Endothelial cell of umbilical vein (primary cell): ENCODE data around the gene NUBP1. TPM values are rescaled to one million over a fixed set of nuclear protein-coding genes. Genes with fewer than 3 reads are reported as not detected.

Source experiments
- BruUV-seq: library from RNA; stranded (reverse); fragments of 400-500 nt; replicated peaks from 2 replicates; lab custom pipeline; 2021; lab: Mats Ljungman, UMichigan
- CTCF ChIA-PET: fragments of 300-600, 350-600 bp; sonication (Branson Sonifier 250); formaldehyde crosslinking; loops from one replicate; lab custom pipeline; 2021; ENCODE audit warnings: antibody characterized with exemption, inconsistent platforms; lab: Charles Lee
- POLR2A ChIA-PET: fragments of 300-600, 350-600 bp; sonication (Branson Sonifier 250); formaldehyde crosslinking; loops from one replicate; lab custom pipeline; 2021; ENCODE audit warnings: antibody characterized with exemption, inconsistent platforms; lab: Charles Lee
- DNase-seq: peaks from one replicate; pipeline ENCODE4 v3.0.0-alpha.2; 2011; ENCODE audit warnings: low read depth, low spot score
- FAIRE-seq: peaks from 2 replicates; lab custom pipeline; 2011; peaks lifted over from hg19 to GRCh38; lab: Jason Lieb, UNC
- H2AFZ ChIP-seq: 2 replicates; pipeline ENCODE4 v1.6.0; 2012; ENCODE audit warnings: low read depth, low read length, control low read depth, inconsistent platforms
- H3K27ac ChIP-seq: 2 replicates; pipeline ENCODE4 v1.5.1; 2011; ENCODE audit warnings: low read depth, mild to moderate bottlenecking, control low read depth, low read length, moderate library complexity; ENCODE audit not compliant: insufficient read depth
- H3K27me3 ChIP-seq, 2 experiments: 2 replicates each; pipeline versions ENCODE4 v1.6.0 to v1.6.1; 2011; ENCODE audit warnings: low read length in 2 of 2, mixed read lengths in 1 of 2; ENCODE audit not compliant: control insufficient read depth in 2 of 2, insufficient read depth in 2 of 2
- H3K36me3 ChIP-seq, 2 experiments: 2 replicates in 1 of 2; 3 replicates in 1 of 2; pipeline ENCODE4 v1.5.1; 2011; ENCODE audit warnings: low read length in 2 of 2, mild to moderate bottlenecking in 1 of 2, moderate library complexity in 1 of 2; ENCODE audit not compliant: control insufficient read depth in 2 of 2, insufficient read depth in 2 of 2; ENCODE audit errors: extremely low read depth in 1 of 2
- H3K4me1 ChIP-seq: 3 replicates; pipeline ENCODE4 v1.5.1; 2011; ENCODE audit warnings: mild to moderate bottlenecking, low read length; ENCODE audit not compliant: control insufficient read depth, insufficient read depth; ENCODE audit errors: extremely low read depth
- H3K4me2 ChIP-seq: 2 replicates; pipeline ENCODE4 v1.6.1; 2011; ENCODE audit warnings: low read length, control low read depth, mixed read lengths; ENCODE audit not compliant: insufficient read depth
- H3K4me3 ChIP-seq, 3 experiments: fragments of 200-600 bp in 1 of 3; sonication (generic), shearing (Covaris generic) in 1 of 3; replicated peaks in 1 of 3; 2 replicates each; pipeline ENCODE4 v1.5.1; 2011 to 2016; ENCODE audit warnings: control low read depth in 3 of 3, low read length in 3 of 3, mild to moderate bottlenecking in 2 of 3, inconsistent platforms in 1 of 3, low read depth in 1 of 3, moderate library complexity in 1 of 3; ENCODE audit not compliant: insufficient read depth in 1 of 3
- H3K79me2 ChIP-seq: 2 replicates; pipeline ENCODE4 v1.6.0; 2012; ENCODE audit warnings: low read length, inconsistent platforms; ENCODE audit not compliant: control insufficient read depth, insufficient read depth
- H3K9ac ChIP-seq: replicated peaks from 2 replicates; pipeline ENCODE3; 2011; ENCODE audit warnings: low read length, control low read depth; ENCODE audit not compliant: insufficient read depth; ENCODE audit errors: extremely low read depth
- H3K9me1 ChIP-seq: replicated peaks from 3 replicates; pipeline ENCODE4 v1.6.0; 2011; ENCODE audit warnings: mild to moderate bottlenecking, low read length; ENCODE audit not compliant: control insufficient read depth, insufficient read depth; ENCODE audit errors: extremely low read depth
- H3K9me3 ChIP-seq: replicated peaks from 2 replicates; pipeline ENCODE4 v1.5.1; 2012; ENCODE audit warnings: low read length, inconsistent platforms; ENCODE audit not compliant: control insufficient read depth, insufficient read depth
- H4K20me1 ChIP-seq: replicated peaks from 2 replicates; pipeline ENCODE3; 2011; ENCODE audit warnings: mild to moderate bottlenecking, low read length; ENCODE audit not compliant: control insufficient read depth, insufficient read depth; ENCODE audit errors: extremely low read depth
- CTCF ChIP-seq, 2 donors: IDR thresholded peaks; 1 replicate in 1 of 2; 2 replicates in 1 of 2; pipeline ENCODE4 v1.5.1; 2011; ENCODE audit warnings: low read length in 2 of 2, mild to moderate bottlenecking in 2 of 2, moderate library complexity in 2 of 2, control low read depth in 1 of 2, inconsistent platforms in 1 of 2, low read depth in 1 of 2; ENCODE audit not compliant: insufficient read depth in 1 of 2; ENCODE audit errors: extremely low read depth in 1 of 2
- EZH2 ChIP-seq: IDR thresholded peaks from 2 replicates; pipeline ENCODE4 v1.6.1; 2012; ENCODE audit warnings: borderline replicate concordance, low read depth, mild to moderate bottlenecking, moderate library complexity, low read length, inconsistent platforms; ENCODE audit not compliant: severe bottlenecking
- FOS ChIP-seq: IDR thresholded peaks from 2 replicates; pipeline ENCODE4 v1.6.1; 2011; ENCODE audit warnings: mild to moderate bottlenecking, low read length, moderate library complexity, borderline replicate concordance; ENCODE audit not compliant: insufficient read depth
- GATA2 ChIP-seq: IDR thresholded peaks from 2 replicates; pipeline ENCODE4 v1.7.0; 2011; ENCODE audit warnings: low read depth, mild to moderate bottlenecking, moderate library complexity, mixed read lengths, low read length; ENCODE audit not compliant: insufficient read length, insufficient read depth
- JUN ChIP-seq: IDR thresholded peaks from 2 replicates; pipeline ENCODE4 v1.6.1; 2011; ENCODE audit warnings: borderline replicate concordance, low read depth; ENCODE audit not compliant: insufficient read length, insufficient read depth
- MAX ChIP-seq: IDR thresholded peaks from 2 replicates; pipeline ENCODE4 v1.6.1; 2011; ENCODE audit not compliant: insufficient read depth, insufficient read length
- MYC ChIP-seq: IDR thresholded peaks from one replicate; pipeline ENCODE4 v1.6.1; 2011; ENCODE audit warnings: mild to moderate bottlenecking, low read depth, low read length
- POLR2A ChIP-seq: IDR thresholded peaks from 2 replicates; pipeline ENCODE4 v1.6.1; 2012; ENCODE audit warnings: low read depth, mild to moderate bottlenecking, control low read depth, low read length
- POLR2AphosphoS5 ChIP-seq: IDR thresholded peaks from 2 replicates; pipeline ENCODE4 v1.6.1; 2012; ENCODE audit warnings: low read depth, mild to moderate bottlenecking, control low read depth, low read length, moderate library complexity; ENCODE audit not compliant: insufficient read depth
- dilution Hi-C: fragments of 300-500 bp; cut with MboI; formaldehyde crosslinking; loops from one replicate; pipeline ENCODE4 v1.15.0; 2019; ENCODE audit warnings: low sequenced_read_pairs; ENCODE audit not compliant: extremely low pct_ligation_motif_present
- intact Hi-C: fragments of 100-400 bp; cut with micrococcal nuclease; formaldehyde crosslinking; loops from one replicate; pipeline ENCODE4 v1.10.0; 2022
- polyA plus RNA-seq, 4 experiments: library from polyadenylated mRNA; depleted of rRNA in 3 of 4; stranded (reverse) in 3 of 4; unstranded in 1 of 4; fragments of >200 nt; gene quantifications; 2 replicates each; pipeline versions ENCODE4 v1.2.1 to v1.2.3, GENCODE V29; 2011 to 2012; ENCODE audit warnings: missing spikeins in 1 of 4
- total RNA-seq: library from RNA; stranded (reverse); gene quantifications from 2 replicates; pipeline ENCODE4 v1.2.3, GENCODE V29; 2021

Gene NUBP1
- total and polyA plus RNA-seq, 2 donors (not counting 3 experiments of a cell fraction or from before 2014, with no cell fraction given): 23.6 to 30.8 TPM

DNA sequence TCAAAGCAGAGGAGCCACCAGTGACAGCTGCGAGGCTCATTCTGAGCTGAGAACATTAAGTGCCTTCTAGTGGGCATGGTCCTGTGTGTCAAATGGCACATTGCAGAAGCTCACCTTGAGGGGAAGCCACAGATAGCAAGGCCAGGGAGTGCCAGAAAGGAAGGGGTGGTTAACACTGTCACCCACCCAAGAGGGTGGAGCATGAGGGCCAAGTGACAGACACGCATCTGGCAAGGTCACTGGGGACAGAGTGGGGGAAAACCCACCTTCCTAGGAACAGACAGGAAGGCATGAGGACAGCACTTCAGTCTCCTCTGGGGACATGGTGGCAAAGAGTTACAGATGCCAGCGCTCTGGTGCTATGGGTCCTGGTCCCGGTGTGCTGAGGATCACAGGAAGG, 22.1 kb downstream of the NUBP1 start:
- Histone ChIP-seq H3K9me3 (no peaks in the 10 kb centered on the region), H3K4me2 (no peak overlapping the region), H2AFZ (no peak overlapping the region), H3K9ac (no peak overlapping the region), H3K9me1 (no peaks in the 10 kb centered on the region), H3K4me1 (no peaks in the 10 kb centered on the region), H3K36me3 (peaks cover 3 to 20% of the 10 kb centered on the region in 2 experiments), H3K27me3 (no peaks in the 10 kb centered on the region), H3K79me2 (no peaks in the 10 kb centered on the region), H3K4me3 (no peak overlapping the region), H3K27ac (no peak overlapping the region), H4K20me1 (no peaks in the 10 kb centered on the region)
- BruUV-seq: no TSS peak
- ChIA-PET CTCF (interaction anchor here (1.1 kb wide), 1 partner anchor 13 kb away, joined by 3 read pairs; no protein-coding TSS in a partner anchor), POLR2A (no interaction called here)
- intact Hi-C loops (no loop called here), dilution Hi-C loops (no loop called here)
- no peak for DNase-seq
- TF ChIP-seq GATA2 (no peak), MYC (no peak), POLR2A (no peak), POLR2AphosphoS5 (no peak), CTCF (IDR thresholded peaks at IDR 0.05; ENCODE audit: extremely low read depth in 1 of 2, insufficient read depth in 1 of 2, low read depth in 1 of 2, low read length in 2 of 2) (no peak), MAX (no peak), JUN (no peak), EZH2 (no peak), FOS (no peak)
- peak; percentile 12 for FAIRE-seq
